Stomach smooth muscle (tissue), 2 donors: ENCODE measurements around the gene LMTK2.

ENCODE experiments used
- H3K27ac ChIP-seq: one replicate; pipeline ENCODE4 v1.7.0; 2013; ENCODE audit warnings: mild to moderate bottlenecking, low read length, inconsistent platforms
- H3K27me3 ChIP-seq, 2 donors: one replicate each; pipeline ENCODE4 v1.7.0; 2013; ENCODE audit warnings: low read length in 2 of 2; ENCODE audit not compliant: insufficient read depth in 2 of 2, control insufficient read depth in 1 of 2
- H3K36me3 ChIP-seq, 2 donors: one replicate each; pipeline ENCODE4 v1.7.0; 2013; ENCODE audit warnings: low read length in 2 of 2; ENCODE audit not compliant: control insufficient read depth in 2 of 2, insufficient read depth in 2 of 2
- H3K4me1 ChIP-seq: one replicate; pipeline ENCODE4 v1.7.0; 2013; ENCODE audit warnings: low read length; ENCODE audit not compliant: control insufficient read depth, insufficient read depth
- H3K4me3 ChIP-seq, 2 donors: one replicate each; pipeline ENCODE4 v1.7.0; 2013; ENCODE audit warnings: low read length in 2 of 2
- H3K9ac ChIP-seq, 2 donors: one replicate each; pipeline ENCODE4 v1.7.0; 2013; ENCODE audit warnings: low read length in 2 of 2, mild to moderate bottlenecking in 1 of 2
- H3K9me3 ChIP-seq, 2 donors: one replicate each; pipeline ENCODE4 v1.7.0; 2013; ENCODE audit warnings: low read length in 2 of 2; ENCODE audit not compliant: control insufficient read depth in 2 of 2
- donor health status: healthy.
- donor health status: Pancreatic carcinoma.

Gene LMTK2

GRCh38 chr7:98192781-98193457 is 86.3 kb downstream of the LMTK2 start:
- Histone ChIP-seq H3K4me3 (no peak overlapping the region), H3K27ac (no peak overlapping the region), H3K27me3 (no peaks in the 10 kb centered on the region), H3K9ac (no peak overlapping the region), H3K36me3 (peaks cover 21 to 53% of the 10 kb centered on the region in 2 donors), H3K9me3 (no peaks in the 10 kb centered on the region), H3K4me1 (no peaks in the 10 kb centered on the region)

GRCh38 chr7:98193474-98194180 is 87.0 kb downstream of the LMTK2 start:
- Histone ChIP-seq H3K27me3 (no peaks in the 10 kb centered on the region), H3K9me3 (no peaks in the 10 kb centered on the region), H3K36me3 (peaks cover 21 to 53% of the 10 kb centered on the region in 2 donors)

GRCh38 chr7:98194186-98194585 is 87.5 kb downstream of the LMTK2 start:
- peaks cover 21 to 51% of the 10 kb centered on the region in 2 donors for H3K36me3 ChIP-seq
- H3K4me1 ChIP-seq, result no peaks in the 10 kb centered on the region
- no peak overlapping the region for H3K4me3 ChIP-seq
- no peaks in the 10 kb centered on the region for H3K27me3 ChIP-seq
- no peak overlapping the region for H3K27ac ChIP-seq
- no peak overlapping the region for H3K9ac ChIP-seq
- H3K9me3 ChIP-seq, result no peaks in the 10 kb centered on the region

More at GRCh38 chr7:98193474-98194180, 87.0 kb downstream of the LMTK2 start:
- no peak overlapping the region for H3K4me3 ChIP-seq
- H3K27ac ChIP-seq, result no peak overlapping the region
- no peak overlapping the region for H3K9ac ChIP-seq
- no peaks in the 10 kb centered on the region for H3K4me1 ChIP-seq

GRCh38 chr7:98194672-98195457 is 88.2 kb downstream of the LMTK2 start:
- no peaks in the 10 kb centered on the region for H3K27me3 ChIP-seq
- no peaks in the 10 kb centered on the region for H3K4me1 ChIP-seq
- no peak overlapping the region for H3K4me3 ChIP-seq
- H3K9me3 ChIP-seq, result no peaks in the 10 kb centered on the region
- no peak overlapping the region for H3K27ac ChIP-seq
- H3K36me3 ChIP-seq, result peaks cover 21 to 47% of the 10 kb centered on the region in 2 donors
- no peak overlapping the region for H3K9ac ChIP-seq

GRCh38 chr7:98196706-98197605 is 90.3 kb downstream of the LMTK2 start:
- Histone ChIP-seq H3K9me3 (no peaks in the 10 kb centered on the region), H3K27ac (no peak overlapping the region), H3K36me3 (peaks cover 21 to 41% of the 10 kb centered on the region in 2 donors), H3K9ac (no peak overlapping the region), H3K27me3 (no peaks in the 10 kb centered on the region), H3K4me1 (no peaks in the 10 kb centered on the region), H3K4me3 (no peak overlapping the region)

GRCh38 chr7:98199131-98199530 is 92.5 kb downstream of the LMTK2 start:
- H3K9me3 ChIP-seq, result no peaks in the 10 kb centered on the region
- H3K4me1 ChIP-seq, result no peaks in the 10 kb centered on the region
- no peak overlapping the region for H3K9ac ChIP-seq
- peaks cover 4 to 21% of the 10 kb centered on the region in 2 donors for H3K36me3 ChIP-seq
- no peak overlapping the region for H3K27ac ChIP-seq
- no peak overlapping the region for H3K4me3 ChIP-seq
- no peaks in the 10 kb centered on the region for H3K27me3 ChIP-seq

GRCh38 chr7:98200364-98200763 is 93.7 kb downstream of the LMTK2 start:
- no peak overlapping the region for H3K9ac ChIP-seq
- H3K36me3 ChIP-seq, result peaks cover 0 to 19% of the 10 kb centered on the region in 2 donors
- no peaks in the 10 kb centered on the region for H3K27me3 ChIP-seq
- no peaks in the 10 kb centered on the region for H3K4me1 ChIP-seq
- H3K9me3 ChIP-seq, result no peaks in the 10 kb centered on the region
- no peak overlapping the region for H3K27ac ChIP-seq
- H3K4me3 ChIP-seq, result no peak overlapping the region

GRCh38 chr7:98202367-98203195 is 95.9 kb downstream of the LMTK2 start:
- Histone ChIP-seq H3K27me3 (no peaks in the 10 kb centered on the region), H3K4me1 (no peaks in the 10 kb centered on the region), H3K4me3 (no peak overlapping the region), H3K36me3 (peaks cover 10 to 25% of the 10 kb centered on the region in 2 donors), H3K9me3 (no peaks in the 10 kb centered on the region), H3K27ac (no peak overlapping the region), H3K9ac (no peak overlapping the region)

GRCh38 chr7:98203261-98203963 is 96.8 kb downstream of the LMTK2 start:
- H3K4me3 ChIP-seq, result no peak overlapping the region

More at GRCh38 chr7:98203261-98203963, 96.8 kb downstream of the LMTK2 start:
- no peaks in the 10 kb centered on the region for H3K4me1 ChIP-seq
- H3K9me3 ChIP-seq, result no peaks in the 10 kb centered on the region
- no peak overlapping the region for H3K27ac ChIP-seq
- no peaks in the 10 kb centered on the region for H3K27me3 ChIP-seq
- H3K9ac ChIP-seq, result no peak overlapping the region
- H3K36me3 ChIP-seq, result peaks cover 10 to 25% of the 10 kb centered on the region in 2 donors
